Activated CD4-positive, alpha-beta memory T cell treated with anti-CD3 and anti-CD28 coated beads, Interleukin-2, amount 10 ng/mL, durations not matched to agents 7 days and 5 days (primary cell): ENCODE results near the gene LINS1. TPM values are rescaled to one million over a fixed set of nuclear protein-coding genes. Genes with fewer than 3 reads are reported as not detected.

Source experiments
- CTCF ChIA-PET: fragments of 350-600 bp; sonication (Branson Sonifier 250); formaldehyde crosslinking; loops from one replicate; lab custom pipeline; 2021; ENCODE audit warnings: antibody characterized with exemption, inconsistent platforms; lab: Charles Lee
- POLR2A ChIA-PET: fragments of 350-600 bp; sonication (Branson Sonifier 250); formaldehyde crosslinking; loops from one replicate; lab custom pipeline; 2021; ENCODE audit warnings: antibody characterized with exemption; lab: Charles Lee
- DNase-seq: peaks from one replicate; pipeline ENCODE4 v3.0.0-alpha.2; 2020
- H3K27ac Mint-ChIP-seq: one replicate; pipeline ENCODE4 v1.8.0; 2021; ENCODE audit warnings: mild to moderate bottlenecking, mixed read lengths
- H3K27me3 Mint-ChIP-seq: one replicate; pipeline ENCODE4 v1.8.0; 2021; ENCODE audit warnings: mixed read lengths
- H3K36me3 Mint-ChIP-seq: one replicate; pipeline ENCODE4 v1.8.0; 2021; ENCODE audit warnings: low read depth, mixed read lengths
- H3K4me1 Mint-ChIP-seq: one replicate; pipeline ENCODE4 v1.8.0; 2021; ENCODE audit warnings: mixed read lengths
- H3K4me3 Mint-ChIP-seq: one replicate; pipeline ENCODE4 v1.8.0; 2021; ENCODE audit warnings: mild to moderate bottlenecking, mixed read lengths
- H3K9me3 Mint-ChIP-seq: one replicate; pipeline ENCODE4 v1.8.0; 2021; ENCODE audit warnings: mixed read lengths
- total RNA-seq, 2 experiments: library from RNA; stranded (reverse); gene quantifications; one replicate each; pipeline ENCODE4 v1.2.3, GENCODE V29; 2021

The LINS1 gene, protein sequence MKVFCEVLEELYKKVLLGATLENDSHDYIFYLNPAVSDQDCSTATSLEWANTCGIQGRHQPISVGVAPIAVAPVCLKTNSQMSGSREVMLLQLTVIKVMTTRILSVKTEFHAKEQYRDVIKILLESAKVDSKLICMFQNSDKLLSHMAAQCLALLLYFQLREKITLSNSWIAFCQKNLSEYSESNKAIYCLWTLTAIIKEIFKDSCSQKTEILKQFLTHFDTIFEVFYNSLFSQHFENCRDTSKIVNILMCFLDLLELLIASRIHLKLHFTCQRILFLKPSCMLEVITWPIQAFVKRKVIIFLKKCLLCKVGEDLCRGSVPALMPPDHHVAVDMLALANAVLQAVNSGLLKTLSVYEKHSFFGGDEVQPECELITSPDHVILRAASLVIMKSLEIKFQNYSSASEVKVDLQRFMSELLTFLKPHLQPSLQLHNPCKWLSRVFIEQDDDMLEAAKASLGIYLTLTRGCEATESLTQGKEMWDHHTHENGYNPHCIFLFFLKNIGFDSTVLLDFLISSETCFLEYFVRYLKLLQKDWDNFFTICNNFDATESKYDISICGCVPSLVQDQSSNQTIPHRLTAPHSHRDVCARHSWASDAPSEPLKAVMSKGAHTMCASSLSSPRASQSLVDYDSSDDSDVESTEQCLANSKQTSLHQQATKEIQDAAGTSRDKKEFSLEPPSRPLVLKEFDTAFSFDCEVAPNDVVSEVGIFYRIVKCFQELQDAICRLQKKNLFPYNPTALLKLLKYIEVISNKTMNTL
- 10 to 100 TPM; 46.1 to 49.6 TPM for total RNA-seq

DNA sequence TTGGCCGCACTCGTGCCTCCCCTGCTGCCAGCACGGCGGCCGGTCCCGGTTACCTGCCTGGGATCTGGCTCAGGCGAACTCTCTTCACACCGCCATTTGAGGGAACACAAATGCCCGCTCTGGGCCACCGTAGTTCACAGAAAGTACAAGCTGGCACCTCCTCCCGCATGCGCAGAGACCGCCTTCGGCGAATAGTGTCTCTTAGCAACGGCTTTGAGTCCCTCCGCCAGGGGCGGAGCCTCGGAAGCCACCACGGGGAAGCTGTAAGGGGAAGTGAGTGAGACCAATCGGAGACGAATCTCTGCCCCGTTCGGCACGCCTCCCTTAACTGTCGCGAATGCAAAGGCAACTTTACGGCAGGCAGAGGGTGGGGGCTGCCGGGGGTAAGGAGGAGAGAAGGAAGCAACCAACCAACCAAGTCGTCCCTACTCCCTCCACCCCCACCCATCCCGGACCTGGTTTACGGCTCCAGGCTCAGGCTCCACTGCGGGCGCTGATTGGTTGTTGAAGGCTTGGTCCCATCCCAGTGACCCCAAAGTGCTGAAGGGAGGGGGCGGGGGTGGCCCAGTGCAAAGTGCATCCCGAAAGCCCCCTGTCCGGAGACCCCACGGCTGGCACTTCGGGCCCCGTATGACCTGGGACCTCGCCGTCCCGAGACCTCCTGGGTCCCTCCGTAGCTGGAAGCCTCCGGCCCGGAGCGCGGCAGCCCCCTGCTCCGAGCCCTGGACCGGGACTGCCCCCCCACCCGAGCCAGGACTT is at the start of gene LINS1, which contains the start of gene ASB7:
Gene LINS1 (minus strand): TSS at position 121 of the 759 bp plus-strand sequence. CDS start 21,342 bp downstream, outside the sequence.
Gene ASB7 (plus strand): TSS at position 526 of the 759 bp plus-strand sequence. CDS start 9,628 bp downstream, outside the sequence.
- H3K36me3 Mint-ChIP-seq, result peaks cover 51% of the 10 kb centered on the region
- peaks cover 62% of the 10 kb centered on the region for H3K4me1 Mint-ChIP-seq
- H3K27me3 Mint-ChIP-seq, result no peaks in the 10 kb centered on the region
- H3K27ac Mint-ChIP-seq, result no peak within 1 kb of the TSS
- H3K4me3 Mint-ChIP-seq, result no peak within 1 kb of the TSS
- ChIA-PET POLR2A (interaction anchor here (0.7 to 9.5 kb wide), 13 partner anchors 13 to 1036 kb away, joined by 3 to 107 read pairs (median 5); partner anchors contain the start of gene SNRPA1), CTCF (interaction anchor here (1.2 to 2.3 kb wide), 4 partner anchors 29 to 406 kb away, joined by 5 to 28 read pairs (median 12); no protein-coding TSS in a partner anchor)
- H3K9me3 Mint-ChIP-seq, result no peaks in the 10 kb centered on the region
- peak; percentile 100 for DNase-seq

DNA sequence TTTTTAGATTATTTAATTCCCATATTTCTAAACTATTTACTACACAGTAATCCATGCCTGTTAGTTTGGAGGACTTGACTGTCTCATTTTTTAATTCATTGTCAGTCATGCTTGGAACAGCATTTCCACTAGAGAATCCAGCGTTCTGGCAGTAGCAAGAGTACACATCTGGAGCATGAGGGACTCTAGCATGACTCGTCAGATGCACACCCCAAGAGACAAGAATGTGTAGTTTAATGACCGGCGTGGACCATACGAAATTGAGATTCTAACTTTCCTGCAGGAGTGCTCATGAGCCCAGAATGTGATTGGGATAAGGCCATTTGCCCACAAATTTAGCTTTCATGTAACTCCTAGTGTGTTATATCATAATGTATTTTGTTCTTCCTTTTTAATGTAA is 49.3 kb upstream of the LINS1 start:
- H3K4me3 Mint-ChIP-seq, result no peak overlapping the region
- CTCF ChIA-PET, result interaction anchor here (0.9 kb wide), 1 partner anchor 221 kb away, joined by 3 read pairs; no protein-coding TSS in a partner anchor
- no peaks in the 10 kb centered on the region for H3K27me3 Mint-ChIP-seq
- H3K36me3 Mint-ChIP-seq, result peaks cover 4% of the 10 kb centered on the region
- no peak for DNase-seq
- no peaks in the 10 kb centered on the region for H3K4me1 Mint-ChIP-seq
- POLR2A ChIA-PET, result no interaction called here
- no peaks in the 10 kb centered on the region for H3K9me3 Mint-ChIP-seq
- H3K27ac Mint-ChIP-seq, result no peak overlapping the region

DNA sequence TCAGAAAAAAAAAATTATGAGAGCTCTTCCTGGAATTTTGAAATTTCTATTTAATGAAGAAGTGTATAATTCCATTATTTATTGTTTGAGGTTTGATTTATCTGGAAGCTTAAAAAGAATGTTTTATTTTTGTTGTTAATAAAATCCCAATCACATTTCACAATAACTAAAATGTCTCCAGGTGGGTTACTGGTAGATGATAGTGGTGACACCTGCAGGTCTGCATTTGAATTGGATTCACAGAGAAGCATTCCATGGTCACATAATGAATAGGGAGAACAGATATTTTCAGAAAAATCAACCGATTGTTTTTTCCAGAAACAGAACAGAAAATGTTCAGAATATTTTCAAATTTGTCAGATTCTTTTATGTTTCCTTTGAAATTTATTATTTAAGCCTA is 48.7 kb upstream of the LINS1 start:
- ChIA-PET POLR2A (no interaction called here), CTCF (interaction anchor here (0.9 kb wide), 1 partner anchor 222 kb away, joined by 3 read pairs; no protein-coding TSS in a partner anchor)
- H3K27me3 Mint-ChIP-seq, result no peaks in the 10 kb centered on the region
- no peaks in the 10 kb centered on the region for H3K4me1 Mint-ChIP-seq
- H3K9me3 Mint-ChIP-seq, result no peaks in the 10 kb centered on the region
- H3K27ac Mint-ChIP-seq, result no peak overlapping the region
- no peak overlapping the region for H3K4me3 Mint-ChIP-seq
- H3K36me3 Mint-ChIP-seq, result peaks cover 4% of the 10 kb centered on the region
- no peak for DNase-seq

DNA sequence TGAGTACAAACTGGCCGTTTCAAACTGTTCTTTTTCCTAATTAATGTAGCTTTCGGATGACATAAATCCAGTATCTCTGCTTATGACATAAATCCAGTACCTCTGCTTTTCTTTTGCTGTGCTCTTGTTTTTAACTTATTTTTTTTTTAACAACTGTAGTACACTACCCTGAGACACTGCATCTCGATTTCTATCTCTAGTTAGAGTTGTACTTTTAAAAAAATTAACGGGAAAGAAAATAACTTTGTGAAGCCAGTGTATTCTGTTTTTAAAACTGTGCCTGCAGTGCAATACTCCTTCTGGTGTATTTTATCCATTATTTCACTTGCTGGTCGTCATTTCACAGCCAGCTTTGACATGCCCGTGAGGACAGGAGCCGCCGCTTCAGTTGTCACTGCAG is 47.0 kb upstream of the LINS1 start:
- no peaks in the 10 kb centered on the region for H3K4me1 Mint-ChIP-seq
- no peaks in the 10 kb centered on the region for H3K27me3 Mint-ChIP-seq
- H3K27ac Mint-ChIP-seq, result no peak overlapping the region
- DNase-seq, result no peak
- H3K4me3 Mint-ChIP-seq, result no peak overlapping the region
- H3K36me3 Mint-ChIP-seq, result peaks cover 4% of the 10 kb centered on the region
- POLR2A ChIA-PET, result no interaction called here
- CTCF ChIA-PET, result no interaction called here
- H3K9me3 Mint-ChIP-seq, result no peaks in the 10 kb centered on the region

DNA sequence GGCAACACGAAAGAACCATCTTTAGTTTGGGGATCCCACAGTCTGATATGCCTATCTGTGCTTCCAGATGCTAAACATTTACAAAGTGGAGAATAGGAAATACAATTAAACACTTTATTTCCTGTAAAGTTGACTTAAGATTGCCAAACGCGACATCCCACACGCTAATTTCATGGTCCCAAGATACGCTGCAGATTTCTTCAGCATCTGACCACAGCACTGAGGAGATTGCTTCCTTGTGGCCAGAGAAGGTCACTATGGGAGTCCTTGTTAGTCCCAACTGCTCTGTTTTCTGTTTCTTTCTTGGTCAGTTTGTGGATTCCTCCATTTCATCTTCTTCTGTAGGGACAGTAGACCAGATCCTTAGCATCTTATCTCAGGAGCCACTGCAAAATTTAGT is 43.7 kb upstream of the LINS1 start:
- Mint-ChIP-seq H3K9me3 (no peaks in the 10 kb centered on the region), H3K4me3 (no peak overlapping the region), H3K27ac (no peak overlapping the region), H3K4me1 (no peaks in the 10 kb centered on the region), H3K27me3 (no peaks in the 10 kb centered on the region), H3K36me3 (peaks cover 4% of the 10 kb centered on the region)
- ChIA-PET CTCF (interaction anchor here (1.9 kb wide), 1 partner anchor 296 kb away, joined by 7 read pairs; no protein-coding TSS in a partner anchor), POLR2A (no interaction called here)
- no peak for DNase-seq

DNA sequence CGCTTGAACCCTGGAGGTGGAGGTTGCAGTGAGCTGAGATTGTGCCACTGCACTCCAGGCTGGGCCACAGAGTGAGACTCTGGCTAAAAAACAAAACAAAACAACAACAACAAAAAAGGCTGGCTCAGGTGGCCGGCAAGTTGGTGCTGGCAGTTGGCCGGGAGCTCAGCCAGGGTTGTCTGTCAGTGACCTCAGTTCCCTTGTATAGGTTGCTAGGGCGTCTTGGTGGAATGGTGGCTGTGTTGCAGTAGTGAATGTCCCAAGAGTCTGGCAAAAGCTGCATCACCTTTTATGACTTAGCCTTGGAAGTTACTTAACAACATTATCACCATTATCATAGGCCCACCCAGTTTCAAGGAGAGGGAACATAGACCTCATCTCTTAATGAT is 41.0 kb upstream of the LINS1 start:
- Mint-ChIP-seq H3K9me3 (no peaks in the 10 kb centered on the region), H3K27ac (no peak overlapping the region), H3K4me1 (no peaks in the 10 kb centered on the region), H3K4me3 (no peak overlapping the region), H3K36me3 (no peaks in the 10 kb centered on the region), H3K27me3 (no peaks in the 10 kb centered on the region)
- no peak for DNase-seq
- CTCF ChIA-PET, result no interaction called here
- POLR2A ChIA-PET, result no interaction called here

DNA sequence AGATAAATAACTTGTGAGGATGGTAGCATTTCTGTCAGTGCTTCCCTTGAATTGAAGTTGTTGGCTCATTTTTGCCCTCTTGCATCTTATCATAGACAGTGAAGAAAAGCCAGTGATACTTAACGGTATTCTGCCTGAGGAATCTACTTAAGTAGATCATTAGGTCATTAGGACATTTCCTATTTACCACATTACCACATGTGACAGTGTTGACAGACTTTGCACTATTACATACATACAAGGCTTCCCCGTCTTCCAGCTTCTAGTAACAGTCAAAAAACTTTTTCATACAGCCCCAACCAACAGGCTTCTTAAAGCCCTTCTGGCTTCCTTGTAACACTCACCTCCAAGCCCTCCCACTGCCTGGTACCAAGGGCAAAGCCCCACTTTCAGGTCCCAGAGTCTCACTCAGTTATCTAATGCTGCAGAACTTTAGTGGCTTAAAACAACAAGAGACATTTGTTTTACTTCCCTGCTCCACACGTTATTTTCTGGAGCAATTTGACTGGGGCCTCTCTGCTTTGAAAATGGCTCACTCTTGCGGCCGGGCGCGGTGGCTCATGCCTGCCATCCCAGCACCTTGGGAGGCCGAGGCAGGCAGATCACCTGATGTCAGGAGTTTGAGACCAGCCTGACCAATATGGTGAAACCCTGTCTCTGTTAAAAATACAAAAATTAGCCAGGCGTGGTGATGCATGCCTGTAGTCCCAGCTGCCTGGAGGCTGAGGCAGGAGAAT is 40.4 kb upstream of the LINS1 start:
- DNase-seq, result no peak
- H3K36me3 Mint-ChIP-seq, result no peaks in the 10 kb centered on the region
- POLR2A ChIA-PET, result no interaction called here

DNA sequence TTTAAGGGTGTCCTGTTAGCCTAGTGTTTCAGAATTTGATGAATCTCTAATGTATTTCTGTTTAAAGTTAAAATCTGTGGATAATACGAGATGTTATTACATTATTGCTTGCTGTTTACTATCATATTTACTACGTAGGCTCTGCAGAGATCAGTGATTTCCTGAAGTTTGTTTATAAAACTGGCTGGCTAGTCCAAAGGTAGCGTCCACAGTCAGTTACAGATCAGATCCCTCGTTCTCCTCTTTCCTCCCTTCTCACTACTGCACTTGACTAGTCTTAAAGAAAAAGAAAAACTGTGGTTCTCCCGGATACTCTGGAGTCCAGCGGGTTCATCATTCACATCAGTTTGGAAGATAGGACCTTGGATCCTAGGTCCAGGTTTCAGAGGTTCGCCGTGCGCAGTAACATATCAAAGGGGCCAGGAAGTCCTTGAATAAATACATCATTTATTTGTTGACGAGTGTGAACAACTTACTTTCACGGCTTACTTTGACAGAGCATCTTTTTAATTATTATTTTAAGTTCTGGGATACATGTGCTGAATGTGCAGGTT is 36.3 kb upstream of the LINS1 start:
- H3K4me1 Mint-ChIP-seq, result peaks cover 6% of the 10 kb centered on the region
- no peaks in the 10 kb centered on the region for H3K27me3 Mint-ChIP-seq
- ChIA-PET POLR2A (no interaction called here), CTCF (interaction anchor here (1.3 kb wide), 1 partner anchor 235 kb away, joined by 4 read pairs; no protein-coding TSS in a partner anchor)
- H3K36me3 Mint-ChIP-seq, result no peaks in the 10 kb centered on the region
- H3K9me3 Mint-ChIP-seq, result no peaks in the 10 kb centered on the region
- DNase-seq, result no peak
- H3K4me3 Mint-ChIP-seq, result no peak overlapping the region
- no peak overlapping the region for H3K27ac Mint-ChIP-seq

More for the DNA sequence above, 40.4 kb upstream of the LINS1 start:
- no peaks in the 10 kb centered on the region for H3K27me3 Mint-ChIP-seq
- no peaks in the 10 kb centered on the region for H3K4me1 Mint-ChIP-seq
- CTCF ChIA-PET, result no interaction called here
- H3K27ac Mint-ChIP-seq, result no peak overlapping the region
- no peak overlapping the region for H3K4me3 Mint-ChIP-seq
- H3K9me3 Mint-ChIP-seq, result no peaks in the 10 kb centered on the region

DNA sequence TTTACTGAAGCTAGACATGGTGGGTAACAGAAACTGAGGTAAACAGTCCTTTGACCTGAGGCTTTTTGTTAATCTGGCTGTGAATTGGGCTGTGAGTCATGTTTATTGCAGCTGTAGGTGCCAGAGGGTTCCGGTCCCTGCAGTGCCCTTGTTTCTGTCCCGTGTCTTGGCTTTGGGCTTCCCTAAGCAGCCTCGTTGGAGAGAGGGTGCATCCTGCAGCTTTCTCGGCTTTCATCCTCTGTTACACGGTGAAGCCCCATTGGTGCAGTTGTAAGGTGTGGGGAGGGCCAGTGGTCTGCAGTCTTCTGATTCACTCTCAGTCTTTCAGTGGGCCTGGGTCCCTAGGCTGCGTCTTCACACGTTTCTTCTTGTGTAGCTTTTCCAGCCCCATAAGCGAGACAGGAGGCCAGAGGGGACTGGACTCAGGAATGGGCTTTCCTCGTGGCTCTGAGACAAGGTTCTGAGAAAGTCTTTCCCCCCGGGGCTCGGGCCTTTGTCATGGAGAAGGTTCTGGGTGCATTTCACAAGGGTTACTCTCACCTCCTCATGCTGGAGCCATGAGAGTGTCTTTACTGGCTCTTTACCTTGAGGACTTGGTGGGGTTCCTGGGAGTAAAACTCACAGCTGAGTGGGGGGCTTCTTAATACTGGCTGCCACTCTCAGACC is 33.6 kb upstream of the LINS1 start:
- H3K27ac Mint-ChIP-seq, result no peak overlapping the region
- POLR2A ChIA-PET, result no interaction called here

DNA sequence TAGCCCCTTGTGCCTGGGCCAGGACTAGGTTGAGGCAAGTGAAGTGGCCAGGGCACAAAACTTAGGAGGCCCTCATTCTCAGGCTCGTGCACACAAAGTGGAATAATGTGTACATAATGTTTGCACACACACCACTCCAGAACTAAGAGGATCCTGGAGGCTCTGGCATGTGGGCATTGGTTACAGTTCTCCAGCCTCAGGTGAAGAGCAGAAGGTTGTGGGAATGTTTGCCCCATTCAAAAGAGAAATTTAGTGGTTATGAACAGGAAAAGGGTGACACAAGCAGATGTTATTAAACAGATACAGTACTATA is 31.7 kb upstream of the LINS1 start:
- Mint-ChIP-seq H3K36me3 (peaks cover 33% of the 10 kb centered on the region), H3K27ac (no peak overlapping the region), H3K4me3 (no peak overlapping the region), H3K27me3 (no peaks in the 10 kb centered on the region), H3K9me3 (no peaks in the 10 kb centered on the region), H3K4me1 (peaks cover 6% of the 10 kb centered on the region)
- POLR2A ChIA-PET, result no interaction called here
- DNase-seq, result no peak
- CTCF ChIA-PET, result no interaction called here

More for the DNA sequence above, 33.6 kb upstream of the LINS1 start:
- Mint-ChIP-seq H3K27me3 (no peaks in the 10 kb centered on the region), H3K4me3 (no peak overlapping the region), H3K9me3 (no peaks in the 10 kb centered on the region), H3K36me3 (peaks cover 16% of the 10 kb centered on the region), H3K4me1 (peaks cover 6% of the 10 kb centered on the region)
- CTCF ChIA-PET, result interaction anchor here (0.6 to 1.4 kb wide), 4 partner anchors 17 to 373 kb away, joined by 3 read pairs; no protein-coding TSS in a partner anchor
- DNase-seq, result no peak

DNA sequence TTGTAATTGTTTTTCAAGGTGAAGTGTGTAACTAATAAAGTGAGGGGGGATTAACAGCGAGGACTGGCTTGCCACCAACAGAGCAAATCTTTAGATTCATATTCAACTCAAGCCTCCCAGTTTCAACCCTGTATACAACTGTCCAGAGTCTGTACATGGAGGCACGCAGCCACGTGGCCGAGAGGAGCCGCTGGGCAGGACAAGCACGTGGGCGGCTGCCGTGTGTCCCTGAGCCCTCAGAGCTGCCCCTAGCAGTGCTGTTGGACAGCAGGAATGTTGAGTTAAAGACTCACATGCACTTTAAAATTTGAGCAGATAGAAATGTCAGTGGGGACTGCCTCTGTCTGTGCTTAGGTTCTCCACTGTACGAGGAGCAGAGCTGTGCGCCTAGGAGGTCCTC is 29.8 kb upstream of the LINS1 start:
- DNase-seq, result no peak
- H3K27me3 Mint-ChIP-seq, result no peaks in the 10 kb centered on the region
- no peak overlapping the region for H3K27ac Mint-ChIP-seq
- no peak overlapping the region for H3K4me3 Mint-ChIP-seq
- H3K9me3 Mint-ChIP-seq, result no peaks in the 10 kb centered on the region
- peaks cover 33% of the 10 kb centered on the region for H3K36me3 Mint-ChIP-seq
- CTCF ChIA-PET, result interaction anchor here (0.6 kb wide), 1 partner anchor 282 kb away, joined by 3 read pairs; no protein-coding TSS in a partner anchor
- POLR2A ChIA-PET, result no interaction called here
- peaks cover 10% of the 10 kb centered on the region for H3K4me1 Mint-ChIP-seq
